GM18505 (cell line): ENCODE measurements around the gene OPCML.

Experiments used
- ATAC-seq: cut with Tn5 transposase; IDR thresholded peaks from one replicate; pipeline ENCODE4 v1.9.1; 2021; ENCODE audit not compliant: unreplicated experiment
- POLR2A ChIP-seq: IDR thresholded peaks from 4 replicates; pipeline ENCODE4 v1.6.1; 2011; ENCODE audit warnings: borderline replicate concordance; ENCODE audit not compliant: insufficient read depth, insufficient read length; ENCODE audit errors: extremely low read depth

The OPCML gene

GRCh38 chr11:132691848-132692550, 840.3 kb downstream of the OPCML start:
- no peak for ATAC-seq
- TF ChIP-seq POLR2A: no peak

- ATAC-seq: no peak
- TF ChIP-seq POLR2A: no peak
Observed at GRCh38 chr11:132686886-132687285, 845.4 kb downstream of the OPCML start.

DNA sequence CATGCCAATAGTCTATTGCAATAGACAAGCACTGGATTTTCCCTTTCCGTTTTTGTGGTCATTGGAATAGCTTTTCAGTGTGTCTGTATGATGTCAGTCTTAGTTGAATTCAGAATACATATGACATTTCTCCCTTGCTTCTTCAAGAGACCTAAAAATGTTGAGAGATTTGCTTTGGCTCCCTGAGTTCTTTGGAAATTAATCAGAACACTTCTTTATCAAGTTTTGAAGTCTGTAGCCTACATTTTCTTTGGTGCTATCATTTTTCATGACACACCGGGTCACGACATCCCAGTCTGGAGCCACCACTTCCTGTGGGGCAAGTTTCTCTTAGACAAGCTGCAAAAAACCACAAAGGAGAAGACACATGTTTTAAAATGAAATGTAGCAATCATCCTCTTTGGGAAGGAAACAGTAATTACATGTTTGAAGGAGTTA, 847.1 kb downstream of the OPCML start:
- no peak for TF ChIP-seq POLR2A
- ATAC-seq: no peak

DNA sequence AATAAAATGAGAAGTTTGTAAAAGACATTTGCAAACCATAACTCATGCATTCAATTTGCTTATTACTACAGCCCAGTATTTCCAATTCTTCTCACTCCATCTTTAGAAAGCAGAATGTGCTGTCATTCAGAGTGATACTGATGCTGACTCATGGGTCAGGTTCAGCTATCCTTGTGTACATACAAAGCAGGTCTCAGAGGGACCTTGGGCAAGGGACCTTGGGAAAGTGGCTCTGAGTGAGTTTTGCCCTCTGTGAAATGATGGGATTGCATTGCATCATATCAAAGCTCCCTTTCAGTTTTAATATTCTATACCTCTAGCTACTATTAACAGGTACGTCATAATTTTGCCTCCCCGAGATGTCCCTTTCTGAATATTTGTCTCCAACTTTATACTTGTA, 848.7 kb downstream of the OPCML start:
- no peak for ATAC-seq
- TF ChIP-seq POLR2A: no peak

DNA sequence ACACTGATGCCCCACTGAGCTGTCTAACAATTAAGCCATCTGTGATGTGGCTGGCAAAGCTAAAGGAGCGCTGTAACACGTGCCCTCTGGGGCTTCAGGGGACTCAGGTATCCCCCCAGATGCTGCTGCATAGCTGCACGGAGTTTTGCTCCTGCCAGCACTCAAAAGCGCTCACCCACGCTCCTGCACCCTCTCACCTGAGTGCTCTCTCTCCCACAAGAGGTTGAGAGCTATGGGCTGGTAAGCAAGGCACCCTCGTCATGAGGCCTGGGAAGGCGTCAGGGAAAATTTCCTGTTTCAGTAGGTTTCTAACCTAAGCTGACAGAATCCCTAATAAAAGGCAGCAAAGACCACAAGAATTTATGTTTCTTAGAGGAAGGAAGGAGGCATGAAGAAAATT, 850.3 kb downstream of the OPCML start:
- TF ChIP-seq POLR2A: no peak
- ATAC-seq: no peak

DNA sequence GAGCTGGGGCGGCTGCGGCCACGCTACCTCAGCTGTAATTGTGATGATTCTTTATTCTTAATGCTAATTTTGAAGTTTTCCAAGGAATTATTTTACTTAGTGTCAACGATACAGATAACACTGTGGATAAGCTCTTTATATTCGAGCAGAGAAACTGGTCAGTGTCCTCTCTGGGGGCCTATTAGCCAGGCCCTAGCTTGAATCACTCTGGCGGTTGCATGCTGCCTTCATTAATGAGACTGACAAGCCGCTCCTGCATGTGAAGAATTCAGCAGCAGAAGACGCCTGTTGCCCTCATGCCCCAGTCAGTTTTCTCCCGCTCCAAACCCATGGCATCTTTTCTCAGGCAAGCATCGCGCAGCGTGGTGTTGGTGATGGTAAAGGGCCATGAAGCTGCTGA, 851.7 kb downstream of the OPCML start:
- no peak for ATAC-seq
- TF ChIP-seq POLR2A: no peak

- no peak for ATAC-seq
Observed at GRCh38 chr11:132674151-132674550, 858.1 kb downstream of the OPCML start.

DNA sequence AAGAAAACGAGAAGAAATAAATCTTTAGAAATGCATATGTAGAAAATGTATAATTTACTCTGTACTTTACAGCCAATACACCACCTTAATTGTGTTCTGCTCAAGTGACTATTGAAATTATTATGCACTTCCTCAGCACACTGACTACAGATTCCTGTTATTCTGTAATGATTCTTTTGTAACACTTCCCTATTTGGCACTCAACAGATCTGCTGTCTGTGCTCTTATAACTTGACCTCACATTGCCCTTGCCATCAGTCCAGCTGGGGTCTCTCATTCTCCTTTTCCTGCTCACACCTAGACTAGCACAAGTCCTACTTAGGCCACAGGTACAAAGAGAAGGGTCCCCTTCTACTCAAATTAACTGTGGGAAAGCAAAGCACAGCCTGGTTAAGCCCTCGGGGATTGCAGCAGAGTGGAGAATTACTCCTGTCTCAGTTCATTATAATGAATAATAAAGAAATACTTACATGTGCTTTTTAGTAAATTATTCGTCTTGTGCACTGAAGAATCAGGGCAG, 860.4 kb downstream of the OPCML start:
- TF ChIP-seq POLR2A: no peak
- no peak for ATAC-seq

More at GRCh38 chr11:132674151-132674550, 858.1 kb downstream of the OPCML start:
- no peak for TF ChIP-seq POLR2A

- no peak for ATAC-seq
- no peak for TF ChIP-seq POLR2A
Observed at GRCh38 chr11:132670921-132671675, 861.2 kb downstream of the OPCML start.

- ATAC-seq: no peak
- no peak for TF ChIP-seq POLR2A
Observed at GRCh38 chr11:132669949-132670348, 862.4 kb downstream of the OPCML start.

GRCh38 chr11:132665205-132665604, 867.1 kb downstream of the OPCML start:
- ATAC-seq: no peak
- no peak for TF ChIP-seq POLR2A

DNA sequence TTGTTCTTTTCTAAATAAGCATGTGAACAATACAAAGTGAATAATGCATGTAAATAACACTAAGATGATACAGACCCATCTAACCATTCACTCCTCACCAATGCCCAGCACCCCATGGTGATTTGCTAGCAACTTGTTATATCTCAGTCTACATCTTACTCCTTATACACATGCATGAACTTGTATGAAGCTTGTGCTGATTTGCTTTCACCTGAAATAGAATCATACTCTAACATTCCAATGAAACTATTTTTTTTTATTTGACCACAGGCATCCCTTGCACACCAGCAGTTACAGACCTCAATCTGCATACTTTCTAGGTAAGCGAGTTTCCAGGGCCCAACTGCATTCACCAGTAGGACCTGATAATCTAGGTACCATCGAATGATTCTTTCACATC, 873.6 kb downstream of the OPCML start:
- TF ChIP-seq POLR2A: no peak
- no peak for ATAC-seq

DNA sequence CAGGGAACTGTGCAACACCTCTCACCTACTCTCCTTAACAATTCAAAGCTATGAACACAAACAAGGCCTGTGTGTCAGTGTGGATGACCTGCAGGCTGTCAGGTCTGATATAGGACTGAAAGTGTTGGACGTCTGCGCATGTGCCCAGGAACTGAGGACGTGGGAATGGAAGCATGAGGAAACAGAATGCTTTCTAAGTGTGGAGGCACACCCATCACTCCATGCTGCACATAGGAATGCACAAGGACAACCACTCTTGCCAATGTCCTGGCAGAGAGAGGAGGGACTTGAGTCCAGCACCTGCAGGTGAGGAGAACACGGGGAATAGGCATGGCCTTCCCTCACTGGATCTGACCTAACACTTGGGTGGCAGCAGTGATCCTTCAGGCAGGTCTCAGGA, 874.3 kb downstream of the OPCML start:
- TF ChIP-seq POLR2A: no peak
- no peak for ATAC-seq
